NOMO-1 treated with DMSO at 0.1 percent for 48 hours (cell line): Measurements from ENCODE around the gene DNAJB5.

Experiments used
- DNase-seq: peaks from one replicate; lab custom pipeline; 2025; ENCODE audit not compliant: unreplicated experiment; lab: John Stamatoyannopoulos, UW

Gene DNAJB5

GRCh38 chr9:34983209-34983608 lies 6.3 kb upstream of the DNAJB5 start:
- peak; percentile 91 for DNase-seq

- DNase-seq, result peak; percentile 43
Observed at GRCh38 chr9:34984049-34984448, 5.5 kb upstream of the DNAJB5 start.

- DNase-seq, result peak; percentile 66
Observed at GRCh38 chr9:34985311-34985899, 4.1 kb upstream of the DNAJB5 start.

GRCh38 chr9:34986540-34987047 lies 3.0 kb upstream of the DNAJB5 start:
- DNase-seq, result peak; percentile 79

- no peak for DNase-seq
Observed at GRCh38 chr9:34987160-34987901, 2.2 kb upstream of the DNAJB5 start.

- no peak for DNase-seq
Observed at GRCh38 chr9:34988218-34989002, 1.1 kb upstream of the DNAJB5 start.

GRCh38 chr9:34989946-34990635 lies 546 bp downstream of the DNAJB5 start:
- DNase-seq, result no peak

GRCh38 chr9:34990908-34991606 lies 1.5 kb downstream of the DNAJB5 start:
- no peak for DNase-seq

GRCh38 chr9:34991607-34992375 lies 2.2 kb downstream of the DNAJB5 start:
- no peak for DNase-seq

- peak; percentile 51 for DNase-seq
Observed at GRCh38 chr9:34992376-34992951, 2.9 kb downstream of the DNAJB5 start.

GRCh38 chr9:34993502-34994259 lies 4.1 kb downstream of the DNAJB5 start:
- DNase-seq, result no peak

GRCh38 chr9:34994260-34994899 lies 4.8 kb downstream of the DNAJB5 start:
- no peak for DNase-seq

GRCh38 chr9:34994900-34995669 lies 5.5 kb downstream of the DNAJB5 start:
- no peak for DNase-seq

GRCh38 chr9:34995670-34996060 lies 6.1 kb downstream of the DNAJB5 start:
- no peak for DNase-seq

GRCh38 chr9:34996181-34996904 lies 6.8 kb downstream of the DNAJB5 start:
- no peak for DNase-seq

GRCh38 chr9:34996905-34997279 lies 7.3 kb downstream of the DNAJB5 start:
- no peak for DNase-seq

- DNase-seq, result no peak
Observed at GRCh38 chr9:34997379-34997781, 7.8 kb downstream of the DNAJB5 start.
